GM18505 (cell line): ENCODE measurements around the gene NAV2.
"Not testable (repeated sequence)": the region's sequence is repeated elsewhere in the genome, so short reads cannot be mapped to it uniquely, and the experiment has no call there.

Source experiments
- ATAC-seq: cut with Tn5 transposase; IDR thresholded peaks from one replicate; pipeline ENCODE4 v1.9.1; 2021; ENCODE audit not compliant: unreplicated experiment
- POLR2A ChIP-seq: IDR thresholded peaks from 4 replicates; pipeline ENCODE4 v1.6.1; 2011; ENCODE audit warnings: borderline replicate concordance; ENCODE audit not compliant: insufficient read depth, insufficient read length; ENCODE audit errors: extremely low read depth

Gene NAV2

DNA sequence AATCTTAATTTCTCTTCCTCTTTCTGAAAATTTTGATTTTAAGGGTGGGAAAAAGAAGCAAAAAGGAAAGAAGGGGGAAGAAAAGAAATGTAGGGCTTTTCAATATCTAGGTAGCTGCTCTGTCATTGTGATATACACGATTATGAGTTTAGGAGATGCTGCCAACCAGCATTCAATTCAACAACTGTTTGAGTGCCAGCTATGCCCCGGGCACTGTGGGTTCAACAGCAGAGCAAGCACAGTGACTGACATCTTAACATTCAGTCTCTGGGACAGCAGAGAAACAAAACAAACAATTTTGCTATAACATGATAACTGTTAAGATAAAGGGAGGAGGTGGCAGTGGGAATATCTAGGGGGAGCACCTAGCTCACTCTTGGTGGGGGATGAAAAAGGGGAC, 356.1 kb downstream of the NAV2 start:
- no peak for TF ChIP-seq POLR2A
- ATAC-seq = no peak

DNA sequence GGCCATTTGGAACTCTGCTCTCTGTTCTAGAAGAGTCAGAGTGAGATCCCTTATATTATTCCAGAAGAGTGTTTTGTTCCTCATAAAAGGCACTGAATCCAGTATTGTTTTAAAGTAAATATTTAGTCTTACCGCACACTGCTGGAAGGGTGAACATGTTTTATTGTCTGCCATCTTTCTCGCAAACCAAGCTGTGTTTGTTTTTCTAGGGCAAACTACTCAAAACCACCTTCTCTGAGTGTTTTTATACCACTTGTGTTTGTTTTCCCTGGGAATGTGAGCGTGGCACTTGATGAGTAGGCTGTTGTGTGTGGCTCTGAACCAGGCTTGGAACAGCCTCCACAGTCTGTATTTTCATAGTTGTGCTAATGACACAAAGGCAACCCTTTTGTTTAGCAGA, 357.8 kb downstream of the NAV2 start:
- TF ChIP-seq POLR2A = no peak
- no peak for ATAC-seq

DNA sequence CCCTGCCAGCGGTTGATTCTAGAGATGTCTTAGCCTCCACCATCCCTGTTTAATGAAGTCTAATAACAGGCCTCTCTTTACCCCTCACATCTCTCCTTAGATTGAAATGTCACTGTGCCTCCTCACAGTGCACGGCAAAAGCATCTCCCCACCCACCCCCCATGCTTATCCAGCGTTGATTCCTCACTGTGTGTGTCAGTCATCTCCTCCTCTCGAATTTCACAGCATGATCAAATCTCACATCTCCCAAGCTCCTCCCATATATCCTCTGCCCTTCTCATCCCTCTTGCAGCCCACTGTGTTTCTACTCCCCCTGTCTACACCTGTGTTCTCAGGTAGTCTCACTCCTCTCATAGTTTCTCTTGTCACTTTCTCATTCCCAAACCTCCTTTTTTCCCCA, 363.0 kb downstream of the NAV2 start:
- no peak for ATAC-seq
- no peak for TF ChIP-seq POLR2A

DNA sequence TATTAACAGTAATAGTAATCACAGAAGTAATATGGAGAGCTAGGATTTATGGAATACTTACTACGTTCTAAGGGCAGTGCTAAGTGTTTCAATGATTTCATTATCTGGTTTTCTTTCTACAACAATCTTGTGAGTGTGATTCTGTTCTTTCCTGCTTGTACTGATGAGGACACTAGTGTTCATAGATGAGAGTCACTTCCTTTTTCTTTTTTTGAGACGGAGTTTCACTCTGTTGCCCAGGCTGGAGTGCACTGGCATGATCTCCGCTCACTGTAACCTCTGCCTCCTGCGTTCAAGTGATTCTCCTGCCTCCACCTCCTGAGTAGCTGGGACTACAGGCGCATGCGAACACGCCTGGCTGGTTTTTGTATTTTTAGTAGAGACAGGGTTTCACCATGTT, 366.2 kb downstream of the NAV2 start:
- ATAC-seq = no peak
- no peak for TF ChIP-seq POLR2A

DNA sequence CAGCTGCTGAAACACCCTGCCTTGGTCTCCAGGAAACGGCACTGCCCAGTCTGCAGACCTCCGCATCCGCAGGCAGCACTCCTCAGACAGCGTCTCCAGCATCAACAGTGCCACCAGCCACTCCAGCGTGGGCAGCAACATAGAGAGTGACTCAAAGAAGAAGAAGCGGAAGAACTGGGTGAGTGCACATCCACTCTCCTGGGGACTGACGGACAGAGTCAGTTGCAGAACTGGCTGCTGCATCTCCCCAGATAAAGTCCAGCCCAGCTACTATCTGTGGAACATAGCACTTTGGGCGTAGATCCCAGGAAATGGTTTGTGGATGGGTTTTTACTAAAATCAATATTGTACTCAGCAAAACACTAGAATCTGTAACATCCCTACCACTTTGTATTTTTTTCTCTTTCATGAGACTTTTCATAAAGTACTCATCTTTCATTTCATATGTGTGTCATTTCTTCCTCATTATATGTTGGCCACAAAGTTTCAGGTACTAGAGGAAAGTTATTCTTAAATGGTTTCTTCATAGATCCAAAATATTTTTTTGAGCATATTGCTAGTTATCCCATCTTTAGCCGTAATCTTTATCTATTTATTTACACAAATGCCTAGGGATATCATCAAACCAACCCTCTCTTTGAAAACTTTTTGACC, 367.5 kb downstream of the NAV2 start:
- no peak for TF ChIP-seq POLR2A
- ATAC-seq = peak; percentile 94

DNA sequence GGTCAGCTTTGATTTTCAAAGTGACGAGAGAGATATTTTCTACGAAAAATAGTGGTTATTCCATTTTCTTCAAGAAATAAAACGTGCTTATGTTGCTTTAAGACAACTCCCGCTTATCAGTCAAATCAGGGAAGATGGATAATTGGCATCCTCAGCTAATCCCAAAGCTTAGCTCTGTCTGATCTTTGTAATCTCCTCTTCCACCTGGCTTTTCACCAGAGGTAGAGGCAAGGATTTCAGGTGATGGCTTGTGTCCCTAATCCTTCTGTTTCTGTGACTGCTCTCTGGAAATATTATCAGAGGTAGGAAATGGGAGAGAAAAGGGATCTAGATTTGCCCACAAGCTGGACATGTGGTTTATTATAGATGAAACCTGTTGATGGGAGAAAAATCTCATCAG, 368.7 kb downstream of the NAV2 start:
- ATAC-seq = no peak

DNA sequence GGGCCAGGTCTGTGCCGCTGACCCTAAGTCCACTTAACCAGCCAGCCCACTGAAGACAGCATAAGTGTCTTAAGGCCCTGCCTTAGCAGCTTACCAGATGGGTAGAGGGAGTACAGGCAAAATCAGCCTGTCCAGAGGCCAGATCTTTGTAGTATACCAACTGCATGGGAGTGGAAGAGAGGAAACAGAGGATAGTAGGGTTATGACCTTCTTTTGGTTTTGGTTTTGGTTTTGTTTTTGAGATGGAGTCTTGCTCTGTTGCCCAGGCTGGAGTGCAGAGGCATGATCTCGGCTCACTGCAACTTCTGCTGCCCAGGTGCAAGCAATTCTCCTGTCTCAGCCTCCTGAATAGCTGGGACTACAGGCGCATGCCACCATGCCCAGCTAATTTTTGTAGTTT, 371.2 kb downstream of the NAV2 start:
- not testable (repeated sequence) for ATAC-seq

More for the DNA sequence above, 368.7 kb downstream of the NAV2 start:
- no peak for TF ChIP-seq POLR2A

DNA sequence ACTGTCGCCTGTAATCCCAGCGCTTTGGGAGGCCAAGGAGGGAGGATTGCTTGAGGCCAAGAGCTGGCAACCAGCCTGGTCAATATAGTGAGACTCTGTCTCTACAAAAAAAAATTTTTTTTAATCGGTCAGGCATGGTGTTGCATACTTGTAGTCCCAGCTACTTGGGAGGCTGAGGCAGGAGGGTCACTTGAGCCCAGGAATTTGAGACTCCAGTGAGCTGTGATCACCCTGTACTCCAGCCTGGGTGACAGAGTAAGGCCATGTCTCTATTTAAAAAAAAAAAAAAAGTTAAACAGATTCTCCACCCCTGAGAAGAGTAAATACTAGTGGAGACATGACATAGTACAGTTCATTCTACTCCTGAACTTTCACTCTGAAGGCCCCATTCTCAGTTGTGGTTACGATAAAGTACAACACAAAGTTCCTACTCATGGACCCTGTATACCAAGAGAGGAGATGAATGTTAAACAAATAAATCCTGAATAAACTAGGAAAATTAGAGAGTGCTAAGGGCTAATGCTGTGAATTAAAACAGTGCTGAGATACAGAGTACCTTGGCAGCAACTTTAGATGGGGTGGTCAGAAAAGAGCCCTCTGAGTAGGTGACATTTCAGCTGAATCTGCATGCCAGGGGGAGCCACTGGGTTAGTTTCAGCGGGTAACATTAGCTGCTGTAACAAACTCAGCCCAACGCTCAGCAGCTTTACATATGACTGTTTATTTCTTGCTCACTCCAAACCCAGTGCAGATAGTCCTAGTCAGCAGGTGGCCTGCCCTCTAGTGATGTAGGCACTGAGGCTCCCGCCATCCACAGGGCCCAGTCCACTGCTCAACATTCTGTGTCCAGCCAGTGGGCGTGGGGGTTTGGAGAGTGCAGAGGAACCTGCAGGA, 372.5 kb downstream of the NAV2 start:
- ATAC-seq = no peak
- no peak for TF ChIP-seq POLR2A

DNA sequence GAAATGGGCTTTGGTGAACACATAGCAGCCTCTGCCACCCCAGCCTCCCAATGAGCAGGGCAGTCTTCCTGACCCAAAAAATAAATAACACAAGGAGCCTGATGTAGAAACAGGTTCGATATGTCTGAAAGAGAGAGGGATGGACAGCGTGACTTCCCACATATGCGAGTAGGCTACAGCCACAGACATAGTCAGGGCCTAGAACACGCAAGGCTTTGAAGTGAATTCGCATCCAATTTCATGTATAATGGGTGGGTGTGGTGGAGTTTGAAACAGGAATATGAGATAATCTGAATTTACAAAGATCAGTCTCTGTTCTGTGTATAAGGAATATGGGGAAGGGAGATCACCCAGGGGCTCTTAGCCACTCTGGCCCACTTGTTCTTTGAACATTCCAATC, 373.3 kb downstream of the NAV2 start:
- no peak for TF ChIP-seq POLR2A
- ATAC-seq = no peak

DNA sequence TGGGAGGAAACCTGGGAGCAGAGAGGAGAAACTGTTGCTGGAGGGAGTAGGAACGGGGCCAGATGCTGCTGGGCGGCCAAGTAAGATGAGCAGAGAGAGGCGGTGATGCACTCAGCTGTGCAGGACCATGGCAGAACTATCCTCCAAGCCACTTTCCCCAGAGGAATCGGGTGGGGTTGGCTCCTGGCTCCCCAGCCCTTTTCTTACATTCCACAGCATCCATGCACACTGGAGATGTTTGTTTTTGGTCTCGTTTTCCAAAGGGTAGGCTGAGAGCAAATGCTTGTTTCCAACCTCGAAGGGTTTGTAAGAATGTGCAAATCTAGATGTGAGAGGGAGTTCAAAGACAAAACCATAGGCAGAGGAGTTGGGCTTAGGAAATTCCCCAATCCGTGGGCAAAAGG, 374.5 kb downstream of the NAV2 start:
- TF ChIP-seq POLR2A = no peak

DNA sequence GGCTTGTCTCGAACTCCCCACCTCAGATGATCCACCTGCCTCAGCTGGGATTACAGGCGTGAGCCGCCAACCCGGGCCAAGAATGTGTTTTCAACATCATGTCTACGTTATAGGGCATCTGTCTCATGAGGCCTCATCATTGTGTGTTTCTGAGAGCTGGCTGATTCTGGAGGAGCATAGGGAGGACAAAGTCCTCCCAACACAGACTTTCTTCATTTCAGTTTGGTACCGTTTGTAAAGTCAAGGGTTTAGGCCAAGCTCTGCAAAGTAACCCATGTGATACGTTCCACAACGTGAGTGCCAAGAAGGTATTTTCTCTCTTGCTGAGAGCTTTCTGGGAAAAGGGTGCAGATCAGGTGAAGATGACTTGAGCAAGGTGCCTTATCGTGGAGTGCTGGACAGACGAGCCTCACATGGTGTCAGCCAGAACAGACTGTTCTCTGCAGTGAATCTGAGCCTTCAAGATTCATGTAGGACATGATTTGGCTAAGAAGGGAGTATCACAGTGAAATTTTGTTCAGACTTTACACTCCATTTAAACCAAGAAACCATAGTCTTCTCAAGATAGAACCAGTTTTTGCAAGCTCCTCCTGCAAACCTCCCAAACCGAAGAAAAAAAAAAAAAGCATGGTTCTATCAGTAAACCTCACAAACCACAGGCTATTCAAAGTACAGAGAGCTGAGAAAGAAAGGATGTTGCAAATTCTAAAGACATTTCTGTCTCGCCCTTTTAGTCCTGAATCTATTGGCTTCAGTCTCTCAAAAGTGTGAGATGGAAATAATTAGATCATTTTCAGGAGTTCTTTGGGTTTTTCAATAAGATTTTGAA, 376.0 kb downstream of the NAV2 start:
- ATAC-seq = no peak
- TF ChIP-seq POLR2A = no peak

More for the DNA sequence above, 374.5 kb downstream of the NAV2 start:
- ATAC-seq = no peak

DNA sequence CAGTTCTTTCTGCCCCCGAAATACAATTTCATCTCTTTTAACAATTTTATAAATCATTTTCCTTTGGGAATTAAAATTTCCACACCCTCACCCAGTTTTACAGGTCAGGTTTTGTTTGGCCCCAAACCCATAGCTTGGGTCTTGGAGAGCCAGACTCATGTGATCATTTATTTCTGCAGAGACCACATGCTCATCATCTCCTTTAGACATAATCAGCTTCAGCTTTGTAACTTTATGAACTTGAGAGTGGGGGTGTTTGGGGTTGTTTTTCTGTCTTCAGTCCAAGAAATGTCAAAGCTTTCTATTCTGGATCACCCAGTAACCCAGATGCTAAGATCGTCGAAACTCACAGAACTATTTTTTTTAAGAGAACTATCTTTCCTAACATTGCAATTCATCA, 376.7 kb downstream of the NAV2 start:
- ATAC-seq = no peak
- no peak for TF ChIP-seq POLR2A

DNA sequence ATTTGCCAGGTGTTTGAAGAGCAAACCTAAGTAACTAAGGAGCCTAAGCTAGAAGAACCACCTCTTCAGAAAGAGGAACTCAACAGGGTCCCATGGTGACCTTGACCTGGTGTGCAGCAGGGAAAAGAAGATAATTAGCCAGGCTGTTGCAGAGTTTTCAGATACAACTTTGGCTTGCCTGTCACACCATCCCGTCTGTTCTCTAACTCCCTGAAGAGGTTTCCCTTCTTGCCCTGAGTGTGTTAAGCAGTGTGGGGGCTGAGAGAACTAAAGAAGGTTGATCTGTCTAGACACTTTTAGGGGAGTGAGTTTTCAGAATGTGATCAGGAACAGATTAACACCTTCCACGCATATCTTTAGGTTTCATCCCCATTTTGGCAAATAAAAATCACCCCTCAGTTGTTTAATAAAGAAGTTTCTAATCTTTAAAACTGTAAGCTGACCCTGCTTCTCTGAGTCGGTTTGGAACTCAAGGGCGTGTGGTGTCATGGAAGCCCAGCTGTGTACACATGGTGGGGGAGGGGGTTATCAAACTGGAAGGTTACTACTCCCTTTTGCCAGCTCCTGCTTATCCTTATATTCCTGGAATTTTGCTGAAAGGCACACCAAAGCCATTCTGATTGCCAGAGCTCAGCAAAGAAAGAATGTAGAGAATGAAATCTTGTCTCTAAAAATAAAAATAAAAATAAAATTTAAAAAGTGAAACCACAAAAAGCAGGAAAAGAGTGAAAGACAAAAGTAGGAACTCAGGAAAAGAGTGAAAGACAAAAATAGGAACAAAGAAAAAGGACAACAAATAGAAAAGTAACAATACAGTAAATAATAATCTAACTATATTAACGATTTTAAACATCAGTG, 377.4 kb downstream of the NAV2 start:
- ATAC-seq = no peak
- no peak for TF ChIP-seq POLR2A
